DND-41 (cell line): ENCODE measurements around the gene ZYG11A.

Experiments used
- ATAC-seq: fragments of 200-7000 bp; cut with Tn5 transposase; 3 replicates; pipeline ENCODE4 v1.9.1; 2021; ENCODE audit warnings: low read depth; ENCODE audit not compliant: insufficient read depth
- DNase-seq: peaks from one replicate; pipeline ENCODE4 v3.0.0-alpha.2; 2020
- H2AFZ ChIP-seq: 2 replicates; pipeline ENCODE4 v1.6.0; 2012; ENCODE audit warnings: low read depth, low read length
- H3K27ac ChIP-seq: 2 replicates; pipeline ENCODE4 v1.5.1; 2012; ENCODE audit warnings: low read length, inconsistent platforms
- H3K27me3 ChIP-seq: fragments of 200-600 bp; sonication (generic); 2 replicates; pipeline ENCODE4 v1.6.0; 2012; ENCODE audit warnings: low read length, mild to moderate bottlenecking, inconsistent platforms; ENCODE audit not compliant: insufficient read depth, poor library complexity
- H3K36me3 ChIP-seq: 2 replicates; pipeline ENCODE4 v1.5.1; 2012; ENCODE audit warnings: low read length, inconsistent platforms; ENCODE audit not compliant: insufficient read depth
- H3K4me1 ChIP-seq: 2 replicates; pipeline ENCODE4 v1.5.1; 2012; ENCODE audit warnings: mild to moderate bottlenecking, low read length; ENCODE audit not compliant: insufficient read depth
- H3K4me2 ChIP-seq: 2 replicates; pipeline ENCODE4 v1.6.0; 2012; ENCODE audit warnings: mild to moderate bottlenecking, moderate library complexity, low read length, inconsistent platforms; ENCODE audit not compliant: insufficient read depth
- H3K4me3 ChIP-seq, 2 experiments: fragments of 200-600 bp in 1 of 2; shearing (Covaris generic) in 1 of 2; 2 replicates each; pipeline ENCODE4 v1.5.1; 2012 to 2016; ENCODE audit warnings: inconsistent platforms in 2 of 2, low read length in 2 of 2, mild to moderate bottlenecking in 2 of 2, low read depth in 1 of 2, moderate library complexity in 1 of 2
- H3K79me2 ChIP-seq: 2 replicates; pipeline ENCODE4 v1.6.0; 2012; ENCODE audit warnings: low read length, inconsistent platforms; ENCODE audit not compliant: insufficient read depth
- H3K9ac ChIP-seq: 2 replicates; pipeline ENCODE4 v1.6.0; 2012; ENCODE audit warnings: low read depth, mild to moderate bottlenecking, inconsistent platforms, low read length, moderate library complexity
- H3K9me3 ChIP-seq: 2 replicates; pipeline ENCODE4 v1.5.1; 2012; ENCODE audit warnings: low read length, moderate library complexity, mild to moderate bottlenecking, inconsistent platforms; ENCODE audit not compliant: insufficient read depth, severe bottlenecking
- H4K20me1 ChIP-seq: 2 replicates; pipeline ENCODE4 v1.6.0; 2012; ENCODE audit warnings: low read length; ENCODE audit not compliant: insufficient read depth
- CTCF ChIP-seq: IDR thresholded peaks from 2 replicates; pipeline ENCODE4 v1.5.1; 2012; ENCODE audit warnings: borderline replicate concordance, low read length, moderate library complexity, mild to moderate bottlenecking; ENCODE audit not compliant: poor library complexity, severe bottlenecking; ENCODE audit errors: extremely low read depth
- EZH2 ChIP-seq: IDR thresholded peaks from 3 replicates; pipeline ENCODE4 v1.6.1; 2012; ENCODE audit warnings: borderline replicate concordance, low read depth, mild to moderate bottlenecking, moderate library complexity, low read length, inconsistent platforms; ENCODE audit not compliant: severe bottlenecking

ZYG11A gene

GRCh38 chr1:52877554-52877953 lies 35.0 kb downstream of the ZYG11A start:
- no peak overlapping the region for H3K4me3 ChIP-seq
- H3K27me3 ChIP-seq, result peaks cover 4% of the 10 kb centered on the region
- no peak overlapping the region for H3K9ac ChIP-seq
- H3K79me2 ChIP-seq, result no peaks in the 10 kb centered on the region
- no peak for TF ChIP-seq CTCF
- TF ChIP-seq EZH2, result no peak
- H3K36me3 ChIP-seq, result no peaks in the 10 kb centered on the region
- H3K27ac ChIP-seq, result no peak overlapping the region
- no peak overlapping the region for H2AFZ ChIP-seq
- H3K4me1 ChIP-seq, result no peaks in the 10 kb centered on the region
- no peaks in the 10 kb centered on the region for H3K9me3 ChIP-seq
- no peak overlapping the region for H3K4me2 ChIP-seq
- DNase-seq, result no peak
- no peaks in the 10 kb centered on the region for H4K20me1 ChIP-seq
- ATAC-seq, result no peak

GRCh38 chr1:52880206-52880605 lies 37.6 kb downstream of the ZYG11A start:
- H4K20me1 ChIP-seq, result no peaks in the 10 kb centered on the region
- H3K36me3 ChIP-seq, result no peaks in the 10 kb centered on the region
- H3K27me3 ChIP-seq, result peaks cover 4% of the 10 kb centered on the region
- no peak overlapping the region for H3K9ac ChIP-seq
- H3K4me1 ChIP-seq, result no peaks in the 10 kb centered on the region
- no peaks in the 10 kb centered on the region for H3K9me3 ChIP-seq
- DNase-seq, result no peak
- no peak overlapping the region for H3K4me2 ChIP-seq
- TF ChIP-seq EZH2 (no peak), CTCF (no peak)
- H3K79me2 ChIP-seq, result no peaks in the 10 kb centered on the region
- no peak overlapping the region for H3K27ac ChIP-seq
- no peak overlapping the region for H2AFZ ChIP-seq
- ATAC-seq, result no peak
- H3K4me3 ChIP-seq, result no peak overlapping the region

DNA sequence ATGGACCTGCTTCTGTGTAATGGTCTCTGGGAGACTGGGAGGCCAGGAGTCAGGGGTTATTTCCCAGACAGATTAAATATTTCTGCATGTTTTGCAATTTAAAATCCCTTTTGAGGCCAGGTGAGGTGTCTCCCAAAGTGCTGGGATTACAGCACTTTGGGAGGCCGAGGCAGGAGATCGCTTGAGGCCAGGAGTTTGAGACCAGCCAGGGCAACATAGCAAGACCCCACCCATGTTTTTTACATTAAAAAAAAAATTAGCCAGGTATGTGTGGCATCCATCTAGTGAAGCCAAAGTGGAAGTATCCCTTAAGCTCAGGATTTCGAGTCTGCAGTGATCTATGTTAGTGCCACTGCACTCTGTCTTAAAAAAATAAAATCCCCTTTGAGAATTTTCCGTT lies 44.9 kb downstream of the ZYG11A start:
- no peaks in the 10 kb centered on the region for H4K20me1 ChIP-seq
- H3K36me3 ChIP-seq, result no peaks in the 10 kb centered on the region
- no peak for ATAC-seq

More for the DNA sequence above, 44.9 kb downstream of the ZYG11A start:
- Histone ChIP-seq H3K4me2 (no peak overlapping the region), H2AFZ (no peak overlapping the region), H3K79me2 (no peaks in the 10 kb centered on the region), H3K9ac (no peak overlapping the region), H3K4me1 (no peaks in the 10 kb centered on the region), H3K27ac (no peak overlapping the region), H3K4me3 (no peak overlapping the region), H3K9me3 (no peaks in the 10 kb centered on the region), H3K27me3 (no peaks in the 10 kb centered on the region)
- TF ChIP-seq EZH2 (no peak), CTCF (no peak)
- DNase-seq, result no peak
